Activated T-cell treated with anti-CD3 and anti-CD28 coated beads, Interleukin-2, amount 50 U/mL, for 72 hours (primary cell): Measurements from ENCODE around the gene BLOC1S6. TPM values are rescaled to one million over a fixed set of nuclear protein-coding genes. Genes with fewer than 3 reads are reported as not detected.

ENCODE experiments used
- ATAC-seq, 2 donors: fragments of 150-1000 bp; cut with Tn5 transposase; replicated peaks in 1 of 2; 2 replicates each; pipeline ENCODE4 v1.10.0; 2021; ENCODE audit warnings: moderate library complexity in 2 of 2, mild to moderate bottlenecking in 1 of 2
- DNase-seq, 2 donors: peaks; one replicate each; pipeline ENCODE4 v3.0.0; 2021 to 2022; ENCODE audit warnings: mixed read lengths in 1 of 2
- H3K27ac Mint-ChIP-seq: one replicate; pipeline ENCODE4 v1.8.0; 2022; ENCODE audit warnings: mild to moderate bottlenecking, moderate library complexity, mixed read lengths
- H3K27me3 Mint-ChIP-seq: one replicate; pipeline ENCODE4 v1.8.0; 2022; ENCODE audit warnings: low read depth, mixed read lengths
- H3K36me3 Mint-ChIP-seq, 2 donors: one replicate each; pipeline ENCODE4 v1.8.0; 2022; ENCODE audit warnings: mixed read lengths in 2 of 2, mild to moderate bottlenecking in 1 of 2; ENCODE audit not compliant: insufficient read depth in 2 of 2
- H3K4me1 Mint-ChIP-seq: one replicate; pipeline ENCODE4 v1.8.0; 2022; ENCODE audit warnings: low read depth, mixed read lengths
- H3K4me3 Mint-ChIP-seq, 2 donors: one replicate each; pipeline ENCODE4 v1.8.0; 2022; ENCODE audit warnings: mild to moderate bottlenecking in 2 of 2, mixed read lengths in 2 of 2, moderate library complexity in 2 of 2
- H3K9me3 Mint-ChIP-seq, 2 donors: one replicate each; pipeline ENCODE4 v1.8.0; 2022; ENCODE audit warnings: mixed read lengths in 2 of 2
- total RNA-seq, 2 donors: library from RNA; stranded (reverse); gene quantifications; one replicate each; pipeline ENCODE4 v1.2.3, GENCODE V29; 2022

The BLOC1S6 gene
- total RNA-seq, 2 donors from 2014 or later, result 52.5 to 60.0 TPM

- H3K9me3 Mint-ChIP-seq, result no peaks in the 10 kb centered on the region
- H3K36me3 Mint-ChIP-seq, result peaks cover 3 to 5% of the 10 kb centered on the region in 2 donors
- no peak for ATAC-seq
- H3K4me3 Mint-ChIP-seq, result no peak overlapping the region
- no peaks in the 10 kb centered on the region for H3K27me3 Mint-ChIP-seq
- DNase-seq, result no peak
- peak overlapping the region; percentile 69 for H3K27ac Mint-ChIP-seq
- no peaks in the 10 kb centered on the region for H3K4me1 Mint-ChIP-seq
Measured at GRCh38 chr15:45604326-45604725, 17.1 kb downstream of the BLOC1S6 start.

- ATAC-seq, result no peak
- Mint-ChIP-seq H3K9me3 (no peaks in the 10 kb centered on the region), H3K36me3 (peaks cover 3 to 5% of the 10 kb centered on the region in 2 donors), H3K4me1 (no peaks in the 10 kb centered on the region), H3K27ac (peak overlapping the region; percentile 50), H3K4me3 (peak overlapping the region in 1 of 2 donors; percentile 14), H3K27me3 (no peaks in the 10 kb centered on the region)
- DNase-seq, result no peak
Measured at GRCh38 chr15:45606413-45606812, 19.2 kb downstream of the BLOC1S6 start.

GRCh38 chr15:45606841-45607240 is 19.7 kb downstream of the BLOC1S6 start:
- ATAC-seq, result no peak
- peak overlapping the region; percentile 2 for H3K27ac Mint-ChIP-seq
- H3K9me3 Mint-ChIP-seq, result no peaks in the 10 kb centered on the region
- no peak overlapping the region for H3K4me3 Mint-ChIP-seq
- peaks cover 2 to 5% of the 10 kb centered on the region in 2 donors for H3K36me3 Mint-ChIP-seq
- peaks cover 3% of the 10 kb centered on the region for H3K4me1 Mint-ChIP-seq
- DNase-seq, result no peak
- no peaks in the 10 kb centered on the region for H3K27me3 Mint-ChIP-seq

- Mint-ChIP-seq H3K9me3 (no peaks in the 10 kb centered on the region), H3K4me1 (peaks cover 20% of the 10 kb centered on the region), H3K36me3 (peaks cover 0 to under 1% of the 10 kb centered on the region in 2 donors), H3K27me3 (no peaks in the 10 kb centered on the region), H3K27ac (no peak overlapping the region), H3K4me3 (no peak overlapping the region)
- DNase-seq (no peak), ATAC-seq (no peak)
Measured at GRCh38 chr15:45611305-45611704, 24.1 kb downstream of the BLOC1S6 start.

- Mint-ChIP-seq H3K36me3 (no peaks in the 10 kb centered on the region), H3K27ac (peak overlapping the region; percentile 57), H3K27me3 (no peaks in the 10 kb centered on the region), H3K4me3 (peak overlapping the region; percentile 55 to 75), H3K4me1 (peaks cover 20% of the 10 kb centered on the region), H3K9me3 (no peaks in the 10 kb centered on the region)
- no peak for DNase-seq
- ATAC-seq, result peak; percentile 39 to 50
Measured at GRCh38 chr15:45612790-45613415, 25.7 kb downstream of the BLOC1S6 start.

GRCh38 chr15:45616901-45617323 is 29.7 kb downstream of the BLOC1S6 start:
- no peak overlapping the region for H3K4me3 Mint-ChIP-seq

GRCh38 chr15:45618813-45619212 is 31.6 kb downstream of the BLOC1S6 start:
- no peak overlapping the region for H3K4me3 Mint-ChIP-seq
- ATAC-seq (peak; percentile 55 to 65), DNase-seq (no peak)
- no peaks in the 10 kb centered on the region for H3K36me3 Mint-ChIP-seq
- no peak overlapping the region for H3K27ac Mint-ChIP-seq
- H3K4me1 Mint-ChIP-seq, result no peaks in the 10 kb centered on the region
- H3K9me3 Mint-ChIP-seq, result peaks cover 0 to 2% of the 10 kb centered on the region in 2 donors
- H3K27me3 Mint-ChIP-seq, result no peaks in the 10 kb centered on the region

More at GRCh38 chr15:45616901-45617323, 29.7 kb downstream of the BLOC1S6 start:
- Mint-ChIP-seq H3K27ac (no peak overlapping the region), H3K36me3 (no peaks in the 10 kb centered on the region), H3K4me1 (peaks cover 16% of the 10 kb centered on the region), H3K9me3 (no peaks in the 10 kb centered on the region), H3K27me3 (no peaks in the 10 kb centered on the region)
- DNase-seq (no peak), ATAC-seq (peak in 1 of 2 donors; percentile 23)

GRCh38 chr15:45628136-45628535 is 41.0 kb downstream of the BLOC1S6 start:
- ATAC-seq (no peak), DNase-seq (no peak)
- Mint-ChIP-seq H3K4me1 (no peaks in the 10 kb centered on the region), H3K27me3 (peaks cover 5% of the 10 kb centered on the region), H3K36me3 (peaks cover 5 to 14% of the 10 kb centered on the region in 2 donors), H3K27ac (no peak overlapping the region), H3K9me3 (peaks cover 6 to 10% of the 10 kb centered on the region in 2 donors), H3K4me3 (no peak overlapping the region)

- DNase-seq, result no peak
- H3K27ac Mint-ChIP-seq, result no peak overlapping the region
- no peaks in the 10 kb centered on the region for H3K4me1 Mint-ChIP-seq
- no peak for ATAC-seq
- peaks cover 5% of the 10 kb centered on the region for H3K27me3 Mint-ChIP-seq
- peaks cover 6 to 8% of the 10 kb centered on the region in 2 donors for H3K9me3 Mint-ChIP-seq
- H3K36me3 Mint-ChIP-seq, result peaks cover 9% of the 10 kb centered on the region in 2 donors
- no peak overlapping the region for H3K4me3 Mint-ChIP-seq
Measured at GRCh38 chr15:45630917-45631691, 43.9 kb downstream of the BLOC1S6 start.

- DNase-seq, result no peak
- Mint-ChIP-seq H3K36me3 (peaks cover 4 to 6% of the 10 kb centered on the region in 2 donors), H3K4me1 (peaks cover 1% of the 10 kb centered on the region), H3K27me3 (peaks cover 5% of the 10 kb centered on the region), H3K4me3 (no peak overlapping the region), H3K27ac (peak overlapping the region; percentile 1), H3K9me3 (peaks cover 4 to 6% of the 10 kb centered on the region in 2 donors)
- ATAC-seq, result no peak
Measured at GRCh38 chr15:45631776-45632175, 44.6 kb downstream of the BLOC1S6 start.

GRCh38 chr15:45634432-45635190 is 47.4 kb downstream of the BLOC1S6 start, which contains the start of gene SQOR:
Gene SQOR (plus strand): TSS chr15:45635029. CDS start chr15:45658924, 23,895 bp downstream.
- ATAC-seq, result peak; percentile 76
- Mint-ChIP-seq H3K9me3 (peaks cover 0 to 5% of the 10 kb centered on the region in 2 donors), H3K27ac (peak within 1 kb of the TSS; percentile 96), H3K36me3 (peaks cover 13 to 16% of the 10 kb centered on the region in 2 donors), H3K27me3 (peaks cover 5% of the 10 kb centered on the region), H3K4me3 (peak within 1 kb of the TSS; percentile 96 to 98), H3K4me1 (peaks cover 30% of the 10 kb centered on the region)
- peak; percentile 75 to 80 for DNase-seq

- peak; percentile 80 to 82 for DNase-seq
- Mint-ChIP-seq H3K27me3 (peaks cover 4% of the 10 kb centered on the region), H3K4me3 (peak overlapping the region; percentile 96 to 98), H3K4me1 (peaks cover 36% of the 10 kb centered on the region), H3K36me3 (peaks cover 13 to 16% of the 10 kb centered on the region in 2 donors), H3K27ac (peak overlapping the region; percentile 96), H3K9me3 (peaks cover 0 to 5% of the 10 kb centered on the region in 2 donors)
- peak; percentile 68 to 72 for ATAC-seq
Measured at GRCh38 chr15:45635191-45635638, 48.0 kb downstream of the BLOC1S6 start.
